ENCODE results near the gene SPRR2G. TPM values are rescaled to one million over a fixed set of nuclear protein-coding genes. Genes with fewer than 3 reads are reported as not detected.
"Not testable (repeated sequence)": the region's sequence is repeated elsewhere in the genome, so short reads cannot be mapped to it uniquely, and the experiment has no call there.

Gene SPRR2G
- total RNA-seq, 1 experiment from 2014 or later: not detected

GRCh38 chr1:153123793-153124192 is 26.9 kb downstream of the SPRR2G start:
- in situ Hi-C loops (cut with HindIII; ENCODE audit: low pct_unique_long_range_greater_than_20kb, low sequenced_read_pairs); DNase-seq (ENCODE audit: low read depth, low spot score): not testable (repeated sequence)

DNA sequence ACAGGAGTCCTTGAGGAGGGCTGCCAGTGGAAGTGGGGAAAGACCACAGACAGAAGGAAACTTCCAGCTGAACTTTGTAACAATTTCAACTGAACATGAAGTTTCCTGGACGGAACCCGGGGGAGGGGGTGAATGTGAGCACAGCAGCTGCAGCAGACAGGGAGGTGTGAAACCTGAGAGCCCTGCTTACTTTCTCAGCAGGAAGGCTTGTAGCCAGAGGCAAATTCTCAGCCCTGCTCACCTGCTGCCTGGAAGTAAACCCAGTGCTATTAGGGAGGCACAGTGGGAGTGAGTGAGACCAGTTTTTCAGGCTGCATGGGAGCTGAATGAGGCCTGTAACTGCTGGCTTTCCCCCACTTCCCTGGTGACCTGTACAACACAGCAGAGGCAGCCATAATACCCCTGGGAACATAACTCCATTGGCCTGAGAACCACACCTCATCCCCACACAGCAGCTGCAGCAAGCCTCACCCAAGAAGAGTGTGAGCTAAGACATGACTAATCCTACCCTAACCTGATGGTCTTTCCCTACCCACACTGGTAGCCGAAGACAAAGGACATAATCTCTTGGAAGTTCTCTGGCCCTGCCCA is 27.8 kb downstream of the SPRR2G start:
- in situ Hi-C loops (cut with HindIII; ENCODE audit: low pct_unique_long_range_greater_than_20kb, low sequenced_read_pairs): no loop called here
- DNase-seq (ENCODE audit: low read depth, low spot score): no peak

- no peak for DNase-seq (ENCODE audit: low read depth, low spot score)
- in situ Hi-C loops (cut with HindIII; ENCODE audit: low pct_unique_long_range_greater_than_20kb, low sequenced_read_pairs): no loop called here
These were observed 29.7 kb downstream of the SPRR2G start for GRCh38 chr1:153120945-153121344.

DNA sequence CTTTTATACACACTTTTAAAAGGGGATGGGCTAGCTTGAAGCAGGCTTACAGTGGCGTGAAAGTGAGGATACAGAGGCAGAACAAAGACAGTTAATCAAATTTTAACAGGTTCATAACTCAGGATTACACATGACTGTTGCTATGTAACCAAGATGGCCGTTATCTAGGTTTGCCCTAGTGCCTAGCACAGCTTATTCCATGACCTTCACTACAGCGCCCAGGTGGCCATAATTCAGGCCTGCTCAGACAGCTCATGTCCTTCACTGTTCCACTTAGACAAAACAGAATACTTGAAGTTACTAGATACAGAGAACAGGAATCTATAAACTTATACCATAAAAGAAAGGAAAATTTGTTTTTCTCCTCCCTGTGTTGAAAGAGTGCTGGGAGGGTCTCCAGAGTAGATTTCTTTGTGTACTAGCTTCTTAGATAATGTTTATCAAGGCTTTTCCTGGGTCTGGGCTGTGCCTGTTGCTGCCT is 31.2 kb downstream of the SPRR2G start:
- peak; percentile 52 for DNase-seq (ENCODE audit: low read depth, low spot score)
- in situ Hi-C loops (cut with HindIII; ENCODE audit: low pct_unique_long_range_greater_than_20kb, low sequenced_read_pairs): no loop called here

- in situ Hi-C loops (cut with HindIII; ENCODE audit: low pct_unique_long_range_greater_than_20kb, low sequenced_read_pairs); DNase-seq (ENCODE audit: low read depth, low spot score): not testable (repeated sequence)
These were observed 35.4 kb downstream of the SPRR2G start for GRCh38 chr1:153115264-153115663.

DNA sequence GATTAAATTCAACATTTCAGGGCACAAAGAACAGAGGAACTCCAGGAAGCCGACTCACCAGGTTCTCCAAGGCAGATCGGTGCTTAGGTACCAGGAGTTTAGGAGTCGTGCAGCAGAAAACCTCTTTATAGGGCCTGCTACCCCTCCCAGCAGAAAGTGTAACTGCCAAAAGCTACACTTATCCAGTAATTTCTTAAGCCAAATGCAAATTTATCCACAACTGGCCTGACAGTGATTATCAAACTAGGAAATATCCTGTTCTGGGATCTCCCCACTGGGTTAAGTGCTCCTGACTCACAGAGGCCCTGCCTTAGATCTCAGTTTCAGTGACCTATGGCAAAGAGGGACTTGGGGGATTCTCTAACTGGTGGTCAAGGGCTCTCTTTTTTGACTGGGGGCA is 37.3 kb downstream of the SPRR2G start, which contains the start of gene SPRR2F:
Gene SPRR2F, minus strand, starts transcription at position 101 of the 400 bp plus-strand sequence. CDS start 783 bp downstream, outside the sequence.
- DNase-seq (ENCODE audit: low read depth, low spot score): no peak
- in situ Hi-C loops (cut with HindIII; ENCODE audit: low pct_unique_long_range_greater_than_20kb, low sequenced_read_pairs): no loop called here

- in situ Hi-C loops (cut with HindIII; ENCODE audit: low pct_unique_long_range_greater_than_20kb, low sequenced_read_pairs); DNase-seq (ENCODE audit: low read depth, low spot score): not testable (repeated sequence)
These were observed 38.2 kb downstream of the SPRR2G start for GRCh38 chr1:153112454-153112853.

DNA sequence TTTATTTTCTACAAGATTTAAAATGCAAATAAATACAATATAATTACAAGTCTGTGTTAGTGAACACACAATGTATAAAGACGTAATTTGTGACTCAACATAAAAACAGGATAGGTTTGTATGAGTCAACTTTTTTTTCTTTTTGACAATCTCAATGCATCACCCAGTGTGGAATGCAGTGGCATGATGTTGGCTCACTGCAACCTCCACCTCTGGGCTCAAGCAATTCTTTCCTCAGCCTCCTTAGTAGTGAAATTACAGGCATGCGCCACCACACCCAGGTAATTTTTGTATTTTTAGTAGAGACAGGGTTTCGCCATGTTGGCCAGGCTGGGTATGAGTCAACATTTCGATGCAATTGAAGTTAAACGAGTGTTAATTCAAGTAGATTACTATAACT is 50.4 kb downstream of the SPRR2G start:
- in situ Hi-C loops (cut with HindIII; ENCODE audit: low pct_unique_long_range_greater_than_20kb, low sequenced_read_pairs): no loop called here
- no peak for DNase-seq (ENCODE audit: low read depth, low spot score)

Small RNA genes within 50 kb of the gene (small RNA-seq; reads per million reads assigned to genes)
- 0 reads per million in 2 experiments for gene SPRR2C

Other genes starting within 250 kb of the SPRR2G start
- not detected in 2 replicates for gene IVL, start 242.3 kb downstream of the SPRR2G start, total RNA-seq (2014; rRNA removed; shearing (Covaris generic))
- gene SPRR5, start 203.7 kb downstream of the SPRR2G start, total RNA-seq (2014; rRNA removed; shearing (Covaris generic)): not detected in 2 replicates
- gene SPRR4, start 180.2 kb downstream of the SPRR2G start, total RNA-seq (2014; rRNA removed; shearing (Covaris generic)): not detected in 2 replicates
- not detected in 2 replicates for gene SPRR1A, start 166.8 kb downstream of the SPRR2G start, total RNA-seq (2014; rRNA removed; shearing (Covaris generic))
- gene SPRR3, start 149.1 kb downstream of the SPRR2G start, total RNA-seq (2014; rRNA removed; shearing (Covaris generic)): not detected in 2 replicates
- not detected in 2 replicates for gene SPRR1B, start 119.7 kb downstream of the SPRR2G start, total RNA-seq (2014; rRNA removed; shearing (Covaris generic))
- 26.7 and 39.8 TPM in 2 replicates for gene SPRR2D, start 109.8 kb downstream of the SPRR2G start, total RNA-seq (2014; rRNA removed; shearing (Covaris generic))
- gene SPRR2A, start 93.4 kb downstream of the SPRR2G start, total RNA-seq (2014; rRNA removed; shearing (Covaris generic)): not detected in 2 replicates
- gene SPRR2B, start 79.3 kb downstream of the SPRR2G start, total RNA-seq (2014; rRNA removed; shearing (Covaris generic)): not detected in 2 replicates
- not detected in 2 replicates for gene SPRR2E, start 56.4 kb downstream of the SPRR2G start, total RNA-seq (2014; rRNA removed; shearing (Covaris generic))
- gene SPRR2F, start 37.4 kb downstream of the SPRR2G start, total RNA-seq (2014; rRNA removed; shearing (Covaris generic)): 0.18 and 0.51 TPM in 2 replicates
- not detected in 2 replicates for gene LELP1, start 52.5 kb upstream of the SPRR2G start, total RNA-seq (2014; rRNA removed; shearing (Covaris generic))
- gene PRR9, start 66.7 kb upstream of the SPRR2G start, total RNA-seq (2014; rRNA removed; shearing (Covaris generic)): not detected in 2 replicates
- not detected in 2 replicates for gene LORICRIN, start 108.8 kb upstream of the SPRR2G start, total RNA-seq (2014; rRNA removed; shearing (Covaris generic))
- not detected in 2 replicates for gene PGLYRP3, start 162.1 kb upstream of the SPRR2G start, total RNA-seq (2014; rRNA removed; shearing (Covaris generic))
- not detected in 2 replicates for gene PGLYRP4, start 198.0 kb upstream of the SPRR2G start, total RNA-seq (2014; rRNA removed; shearing (Covaris generic))
- gene S100A9, start 207.0 kb upstream of the SPRR2G start, total RNA-seq (2014; rRNA removed; shearing (Covaris generic)): not detected in 2 replicates
- gene S100A12, start 224.7 kb upstream of the SPRR2G start, total RNA-seq (2014; rRNA removed; shearing (Covaris generic)): not detected in 2 replicates
- not detected in 2 replicates for gene S100A8, start 240.2 kb upstream of the SPRR2G start, total RNA-seq (2014; rRNA removed; shearing (Covaris generic))